GM12874 (cell line): ENCODE measurements around the gene SNX30.

Source experiments
- CTCF ChIP-seq: IDR thresholded peaks from 2 replicates; pipeline ENCODE4 v1.5.1; 2011; ENCODE audit warnings: low read depth, mild to moderate bottlenecking, control low read depth, low read length, moderate library complexity; ENCODE audit not compliant: insufficient read depth

SNX30 gene

GRCh38 chr9:112846528-112847488 lies 96.2 kb downstream of the SNX30 start:
- TF ChIP-seq CTCF, result no peak

GRCh38 chr9:112848316-112849151 lies 98.0 kb downstream of the SNX30 start:
- TF ChIP-seq CTCF, result no peak

GRCh38 chr9:112849363-112849922 lies 98.9 kb downstream of the SNX30 start:
- TF ChIP-seq CTCF, result no peak

GRCh38 chr9:112850840-112851239 lies 100.3 kb downstream of the SNX30 start:
- TF ChIP-seq CTCF, result no peak

GRCh38 chr9:112852741-112853504 lies 102.4 kb downstream of the SNX30 start:
- TF ChIP-seq CTCF, result no peak

- TF ChIP-seq CTCF, result no peak
Observed at GRCh38 chr9:112853882-112854585, 103.5 kb downstream of the SNX30 start.
